ENCODE results near the gene ACP3. TPM values are rescaled to one million over a fixed set of nuclear protein-coding genes. Genes with fewer than 3 reads are reported as not detected.

ACP3 gene
- polyA plus RNA-seq, 1 experiment: 0.37 TPM

GRCh38 chr3:132332082-132332481, 14.9 kb downstream of the ACP3 start:
- ChIA-PET CTCF (interaction anchor here (1.1 to 4.3 kb wide), 2 partner anchors 10 to 21 kb away, joined by 3 to 17 read pairs; no protein-coding TSS in a partner anchor), POLR2A (no interaction called here)
- DNase-seq (ENCODE audit: low read depth): no peak
- H3K27me3 ChIP-seq (ENCODE audit: control insufficient read depth, insufficient read depth, low read length): no peaks in the 10 kb centered on the region
- no peak for TF ChIP-seq CTCF (IDR thresholded peaks at IDR 0.05; ENCODE audit: insufficient read depth, low read depth, low read length)
- H3K36me3 ChIP-seq (ENCODE audit: control insufficient read depth, insufficient read depth, low read length): no peaks in the 10 kb centered on the region
- no peak overlapping the region for H3K4me3 ChIP-seq (ENCODE audit: low read depth, low read length)

GRCh38 chr3:132332508-132332907, 15.3 kb downstream of the ACP3 start:
- Histone ChIP-seq H3K4me3 (ENCODE audit: low read depth, low read length) (no peak overlapping the region), H3K36me3 (ENCODE audit: control insufficient read depth, insufficient read depth, low read length) (no peaks in the 10 kb centered on the region), H3K27me3 (ENCODE audit: control insufficient read depth, insufficient read depth, low read length) (0 out of 2 replicates have a peak, but pooled peaks cover 2% of the 10 kb centered on the region)
- CTCF ChIA-PET: interaction anchor here (1.1 to 4.3 kb wide), 2 partner anchors 10 to 21 kb away, joined by 3 to 17 read pairs; no protein-coding TSS in a partner anchor
- no peak for DNase-seq (ENCODE audit: low read depth)
- POLR2A ChIA-PET: no interaction called here
- no peak for TF ChIP-seq CTCF (IDR thresholded peaks at IDR 0.05; ENCODE audit: insufficient read depth, low read depth, low read length)

GRCh38 chr3:132341746-132342145, 24.5 kb downstream of the ACP3 start:
- H3K27me3 ChIP-seq (ENCODE audit: control insufficient read depth, insufficient read depth, low read length): 0 out of 2 replicates have a peak, but pooled peaks cover 2% of the 10 kb centered on the region
- POLR2A ChIA-PET: no interaction called here
- no peaks in the 10 kb centered on the region for H3K36me3 ChIP-seq (ENCODE audit: control insufficient read depth, insufficient read depth, low read length)
- CTCF ChIA-PET: interaction anchor here (0.9 to 16.4 kb wide), 19 partner anchors 9 to 302 kb away, joined by 3 to 178 read pairs (median 8); no protein-coding TSS in a partner anchor
- H3K4me3 ChIP-seq (ENCODE audit: low read depth, low read length): no peak overlapping the region
- no peak for TF ChIP-seq CTCF (IDR thresholded peaks at IDR 0.05; ENCODE audit: insufficient read depth, low read depth, low read length)
- no peak for DNase-seq (ENCODE audit: low read depth)

- no peak for TF ChIP-seq CTCF (IDR thresholded peaks at IDR 0.05; ENCODE audit: insufficient read depth, low read depth, low read length)
- Histone ChIP-seq H3K4me3 (ENCODE audit: low read depth, low read length) (no peak overlapping the region), H3K27me3 (ENCODE audit: control insufficient read depth, insufficient read depth, low read length) (0 out of 2 replicates have a peak, but pooled peaks cover 2% of the 10 kb centered on the region), H3K36me3 (ENCODE audit: control insufficient read depth, insufficient read depth, low read length) (no peaks in the 10 kb centered on the region)
- POLR2A ChIA-PET: no interaction called here
- DNase-seq (ENCODE audit: low read depth): no peak
- CTCF ChIA-PET: interaction anchor here (0.7 to 16.4 kb wide), 22 partner anchors 10 to 389 kb away, joined by 3 to 178 read pairs (median 8); no protein-coding TSS in a partner anchor
These were observed 25.0 kb downstream of the ACP3 start for GRCh38 chr3:132342183-132342582.

GRCh38 chr3:132342610-132343009, 25.4 kb downstream of the ACP3 start:
- ChIA-PET POLR2A (no interaction called here), CTCF (interaction anchor here (0.7 to 16.4 kb wide), 25 partner anchors 9 to 389 kb away, joined by 3 to 178 read pairs (median 6); partner anchors contain the start of gene ACP3)
- no peak overlapping the region for H3K4me3 ChIP-seq (ENCODE audit: low read depth, low read length)
- no peaks in the 10 kb centered on the region for H3K36me3 ChIP-seq (ENCODE audit: control insufficient read depth, insufficient read depth, low read length)
- no peak for TF ChIP-seq CTCF (IDR thresholded peaks at IDR 0.05; ENCODE audit: insufficient read depth, low read depth, low read length)
- no peak for DNase-seq (ENCODE audit: low read depth)
- no peaks in the 10 kb centered on the region for H3K27me3 ChIP-seq (ENCODE audit: control insufficient read depth, insufficient read depth, low read length)

All from BJ (cell line).